GM12875 (cell line): Measurements from ENCODE around the gene OLIG3.

Experiments used
- H3K4me3 ChIP-seq: one replicate; pipeline ENCODE4 v1.5.1; 2011; ENCODE audit warnings: low read depth, low read length, control low read depth
- CTCF ChIP-seq: IDR thresholded peaks from 2 replicates; pipeline ENCODE4 v1.5.1; 2011; ENCODE audit warnings: low read depth, mild to moderate bottlenecking, control low read depth, inconsistent platforms, low read length, moderate library complexity, borderline replicate concordance; ENCODE audit not compliant: insufficient read depth

Gene OLIG3

GRCh38 chr6:137490006-137490905 lies 3.9 kb downstream of the OLIG3 start:
- H3K4me3 ChIP-seq, result no peak overlapping the region
- no peak for TF ChIP-seq CTCF

GRCh38 chr6:137489046-137490005 lies 4.9 kb downstream of the OLIG3 start:
- H3K4me3 ChIP-seq, result no peak overlapping the region
- TF ChIP-seq CTCF, result no peak

- TF ChIP-seq CTCF, result no peak
- no peak overlapping the region for H3K4me3 ChIP-seq
Measured at GRCh38 chr6:137488150-137489045, 5.8 kb downstream of the OLIG3 start.

- no peak for TF ChIP-seq CTCF
- no peak overlapping the region for H3K4me3 ChIP-seq
Measured at GRCh38 chr6:137487869-137488149, 6.4 kb downstream of the OLIG3 start.

- no peak overlapping the region for H3K4me3 ChIP-seq
- no peak for TF ChIP-seq CTCF
Measured at GRCh38 chr6:137487181-137487868, 6.9 kb downstream of the OLIG3 start.

DNA sequence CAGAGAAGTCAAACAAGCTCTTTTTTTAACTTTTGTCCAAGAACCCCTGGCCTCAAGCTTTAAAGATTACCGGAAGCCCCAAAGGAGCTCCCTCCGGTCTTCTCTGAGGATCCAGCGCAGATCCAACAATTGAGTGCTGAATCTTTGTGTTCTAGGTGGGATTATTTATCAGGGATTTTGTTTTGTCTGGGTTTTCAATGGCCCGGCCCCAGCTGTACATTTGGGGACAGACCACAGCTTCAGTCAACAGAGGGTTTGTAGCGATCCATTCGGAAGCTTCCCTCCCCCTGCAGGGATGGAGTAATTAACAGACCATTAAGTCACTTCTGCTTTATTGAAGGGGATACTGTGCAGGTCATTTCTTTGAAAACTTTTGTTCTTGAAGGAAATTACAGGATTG lies 7.8 kb downstream of the OLIG3 start:
- TF ChIP-seq CTCF, result no peak
- H3K4me3 ChIP-seq, result no peak overlapping the region
